Measurements from ENCODE around the gene CSTB.

GRCh38 chr21:43728154-43728466 is 48.0 kb downstream of the CSTB start:
- TF ChIP-seq POLR2AphosphoS5 (IDR thresholded peaks at IDR 0.05; ENCODE audit: borderline replicate concordance, low read depth, low read length) (no peak), EZH2 (IDR thresholded peaks at IDR 0.05) (no peak)
